ENCODE measurements around the gene EMILIN3. TPM values are rescaled to one million over a fixed set of nuclear protein-coding genes. Genes with fewer than 3 reads are reported as not detected.
A peak's percentile ranks its signal among the peaks of the same experiment; 100 is the strongest.

The EMILIN3 gene
- total RNA-seq, 1 experiment from 2014 or later = 0.25 TPM

DNA sequence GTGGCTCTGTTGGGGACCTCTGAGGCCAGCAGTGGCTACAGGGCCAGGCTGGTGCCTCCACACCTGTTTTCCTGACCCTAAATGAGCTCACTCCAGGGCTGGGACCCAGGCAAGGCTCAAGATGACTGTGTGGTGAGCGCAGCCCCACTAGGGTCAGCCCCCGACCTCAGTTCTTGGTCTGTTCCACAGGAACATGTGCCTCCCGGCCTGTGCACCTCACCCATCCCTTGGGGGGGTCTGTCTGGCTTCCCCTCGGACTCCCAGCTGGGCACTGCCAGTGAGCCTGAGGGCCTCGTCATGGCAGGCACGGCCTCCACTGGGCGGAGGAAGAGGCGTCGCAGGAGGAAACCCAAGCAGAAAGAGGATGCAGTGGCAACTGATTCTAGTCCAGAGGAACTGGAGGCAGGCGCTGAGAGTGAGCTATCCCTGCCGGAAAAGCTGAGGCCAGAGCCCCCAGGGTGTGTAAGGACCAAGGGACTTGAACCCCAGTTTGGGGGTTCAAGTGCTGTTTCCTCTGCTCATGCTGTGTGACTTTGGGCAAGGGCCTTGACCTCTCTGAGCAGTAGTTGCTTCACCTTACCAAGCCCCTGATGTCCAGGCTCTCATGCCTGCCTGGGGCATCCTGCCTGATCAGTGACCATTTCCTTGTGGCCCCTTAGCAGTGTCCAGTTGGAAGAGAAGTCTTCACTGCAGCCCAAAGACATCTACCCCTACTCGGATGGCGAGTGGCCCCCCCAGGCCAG, 18.0 kb downstream of the EMILIN3 start:
- no peak for DNase-seq (ENCODE audit: extremely low read depth, low read depth)

- no peak for DNase-seq (ENCODE audit: extremely low read depth, low read depth)
These were observed 18.8 kb downstream of the EMILIN3 start for GRCh38 chr20:41347523-41348429.

GRCh38 chr20:41345729-41346067, 20.9 kb downstream of the EMILIN3 start:
- DNase-seq (ENCODE audit: extremely low read depth, low read depth) = no peak

GRCh38 chr20:41344938-41345728, 21.5 kb downstream of the EMILIN3 start:
- DNase-seq (ENCODE audit: extremely low read depth, low read depth) = no peak

DNA sequence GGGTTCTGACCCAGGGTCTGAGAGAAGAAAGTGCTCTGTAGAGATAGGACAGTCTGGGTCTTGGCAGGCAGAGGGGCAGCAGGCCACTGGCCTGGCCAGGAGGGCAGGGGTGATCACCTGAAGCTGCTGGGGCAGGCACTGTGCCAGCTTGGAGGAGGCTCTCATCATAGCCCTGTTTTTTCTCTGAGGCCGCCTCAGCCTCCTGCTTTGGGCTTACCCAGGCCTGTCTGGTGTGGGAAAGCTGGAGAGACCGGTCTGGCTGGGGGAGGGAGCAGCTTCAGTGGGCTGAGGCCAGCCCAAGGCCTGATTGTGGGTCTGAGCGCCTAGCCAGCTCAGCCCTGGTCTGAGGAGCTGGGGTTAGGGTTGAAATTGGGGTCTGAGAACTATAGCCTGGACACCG, 22.1 kb downstream of the EMILIN3 start:
- DNase-seq (ENCODE audit: extremely low read depth, low read depth) = no peak

GRCh38 chr20:41342474-41343464, 23.8 kb downstream of the EMILIN3 start:
- no peak for DNase-seq (ENCODE audit: extremely low read depth, low read depth)

DNA sequence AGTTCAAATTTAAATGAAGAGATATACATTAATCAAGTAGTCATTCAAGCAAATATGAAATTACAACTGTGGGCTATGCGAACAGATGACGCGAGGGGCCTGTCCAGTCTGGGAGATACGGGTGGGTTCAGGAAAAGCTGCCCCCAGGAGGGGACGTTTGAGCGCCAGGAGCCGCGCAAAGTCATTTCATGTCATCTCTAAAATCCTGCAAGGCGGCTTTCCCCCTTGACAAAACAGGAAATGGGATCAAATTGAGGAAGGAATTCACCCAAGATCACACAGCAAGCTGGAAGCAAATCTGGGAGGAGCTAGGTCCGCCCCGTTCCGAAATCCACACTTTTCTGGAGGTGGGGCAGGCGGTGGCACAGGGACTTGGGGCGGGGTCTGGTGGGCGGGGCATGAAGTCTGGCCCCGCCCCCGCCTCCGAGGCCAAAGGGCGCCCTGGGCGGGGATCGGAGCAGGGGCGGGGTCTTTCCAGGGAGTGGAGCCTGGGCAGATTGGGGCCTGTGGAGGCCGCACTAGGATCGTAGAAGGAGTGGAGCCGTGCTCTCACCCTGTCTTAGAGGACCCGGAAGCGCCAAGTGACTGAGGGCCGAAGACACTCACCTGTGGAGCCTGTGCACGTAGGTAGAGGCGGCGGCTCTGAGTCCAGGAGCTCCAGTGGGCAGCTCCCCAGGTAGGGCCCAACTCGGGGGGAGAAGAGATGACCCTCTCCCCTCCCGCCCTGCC, 26.1 kb downstream of the EMILIN3 start, which contains the start of gene LPIN3:
Gene LPIN3, plus strand, starts transcription at position 495 of the 729 bp plus-strand sequence. CDS start 4,983 bp downstream, outside the sequence.
- DNase-seq (ENCODE audit: extremely low read depth, low read depth) = peak; percentile 86

- DNase-seq (ENCODE audit: extremely low read depth, low read depth) = peak; percentile 75
These were observed 26.7 kb downstream of the EMILIN3 start for GRCh38 chr20:41339957-41340326.

DNA sequence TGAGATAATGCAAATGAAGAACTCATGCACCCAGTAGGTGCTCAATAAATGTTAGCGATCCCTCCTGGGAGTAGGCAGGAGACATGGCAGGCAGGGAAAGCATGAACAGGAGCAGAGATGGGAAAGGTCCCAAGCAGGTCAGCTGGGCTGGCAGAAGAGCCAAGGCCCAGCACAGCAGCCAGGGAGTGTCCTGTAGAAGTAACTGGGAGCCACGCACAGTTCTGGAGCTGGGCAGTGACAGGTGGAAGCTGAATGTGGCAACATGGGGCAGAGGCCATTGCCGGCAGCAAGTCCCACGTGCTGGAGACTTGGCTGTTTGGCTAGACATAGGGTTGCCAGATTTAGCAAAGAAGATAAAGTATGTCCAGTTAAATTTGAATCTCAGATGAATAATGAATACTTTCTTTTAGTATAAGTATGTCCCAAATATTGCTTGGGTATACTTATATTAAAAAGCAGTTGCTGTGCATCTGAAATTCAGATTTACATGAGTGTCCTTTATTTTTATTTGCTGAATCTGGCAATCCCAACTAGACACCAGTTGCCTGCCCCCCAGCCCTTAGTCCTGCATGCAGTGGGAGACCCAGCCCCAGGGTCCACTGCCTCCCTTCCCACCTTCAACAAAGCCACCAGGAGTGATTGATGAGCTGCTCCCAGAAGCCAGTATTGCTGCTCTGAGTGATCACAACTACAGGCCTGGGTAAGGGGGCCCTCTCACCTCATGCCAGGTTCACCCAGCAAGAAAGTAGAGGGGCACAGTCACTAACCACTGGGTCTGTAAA, 29.7 kb downstream of the EMILIN3 start:
- no peak for DNase-seq (ENCODE audit: extremely low read depth, low read depth)

DNA sequence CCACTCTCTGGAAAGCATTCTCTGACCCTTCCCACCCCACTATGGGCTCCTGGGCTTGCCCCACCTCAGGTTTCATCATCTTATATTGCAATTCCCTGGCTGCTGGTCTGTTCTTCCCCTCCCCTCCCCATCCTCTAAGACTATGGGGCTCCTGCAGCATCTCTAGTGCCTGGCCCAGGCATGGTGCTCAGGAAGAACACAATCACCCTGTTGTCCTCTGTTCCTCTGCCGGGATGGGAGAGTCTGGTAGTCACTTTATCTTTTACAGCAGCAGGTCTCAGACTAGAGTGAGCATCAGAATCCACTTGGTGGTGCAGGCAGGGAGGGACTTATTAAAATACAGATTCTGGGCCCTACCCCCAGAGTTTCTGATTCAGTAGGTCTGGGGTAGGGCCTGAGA, 31.0 kb downstream of the EMILIN3 start:
- DNase-seq (ENCODE audit: extremely low read depth, low read depth) = no peak

DNA sequence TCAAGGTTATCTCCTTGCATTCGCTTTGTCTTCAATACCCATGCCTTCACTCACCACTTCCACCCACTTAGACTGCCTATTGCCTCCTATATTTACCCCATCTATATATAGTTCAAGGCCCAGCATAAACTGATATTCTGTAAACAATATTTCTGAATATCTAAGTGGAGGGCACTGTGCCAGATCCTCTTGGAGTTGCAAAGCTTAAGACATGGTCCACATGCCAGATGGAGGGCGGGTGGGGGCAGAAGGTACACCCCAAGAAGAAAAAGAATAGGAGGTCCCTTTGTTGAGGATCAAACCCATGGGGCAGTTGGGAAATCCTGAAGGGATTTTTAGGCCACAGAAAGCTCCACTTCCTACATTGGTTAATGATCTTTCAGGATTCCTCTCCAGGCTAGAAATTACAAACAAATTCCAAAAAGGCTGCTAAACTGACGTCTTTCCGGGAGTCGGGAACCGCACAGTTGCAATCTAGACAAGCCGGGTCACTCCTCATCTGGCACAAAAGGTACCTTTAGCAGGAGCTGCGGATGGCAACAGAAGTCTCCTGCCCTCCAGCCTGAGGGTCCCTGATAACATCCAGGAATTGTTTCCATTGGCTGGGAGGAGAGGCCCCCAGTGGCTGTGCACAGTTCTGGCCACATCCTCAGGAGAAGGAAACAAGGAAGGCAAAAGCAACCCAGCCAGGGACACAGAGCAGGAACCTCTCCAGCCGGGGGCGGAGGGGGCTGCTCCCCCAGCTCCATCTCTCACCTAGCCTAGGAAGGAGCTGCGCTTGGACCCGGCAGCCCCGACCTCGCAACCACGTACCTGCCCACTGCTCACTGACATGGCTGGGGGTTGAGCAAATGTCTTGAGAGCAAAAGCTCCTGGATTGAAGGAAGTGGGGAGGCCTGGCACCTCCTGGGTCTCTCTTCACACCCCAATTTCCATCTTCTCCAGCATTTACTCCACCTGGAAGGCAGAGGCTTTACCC, 31.9 kb downstream of the EMILIN3 start:
- no peak for DNase-seq (ENCODE audit: extremely low read depth, low read depth)

DNA sequence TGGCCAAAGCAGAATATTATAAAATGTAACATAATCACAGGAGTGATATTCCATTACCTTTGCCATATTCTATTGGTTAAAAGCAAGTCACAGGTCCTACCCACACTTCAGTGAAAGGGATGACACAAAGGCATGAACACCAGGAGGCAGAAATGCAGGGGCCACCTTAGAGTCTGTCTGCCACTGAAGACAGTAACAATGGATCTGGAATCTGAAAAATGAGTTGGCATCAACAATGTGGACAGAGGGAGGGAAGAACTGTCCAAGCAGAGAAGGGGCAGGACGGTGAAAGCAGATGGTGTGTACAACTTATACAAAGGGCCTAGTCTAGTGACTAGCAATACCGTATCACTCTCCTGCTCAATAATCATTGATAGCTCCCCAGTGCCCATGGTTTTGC, 32.6 kb downstream of the EMILIN3 start:
- no peak for DNase-seq (ENCODE audit: extremely low read depth, low read depth)

DNA sequence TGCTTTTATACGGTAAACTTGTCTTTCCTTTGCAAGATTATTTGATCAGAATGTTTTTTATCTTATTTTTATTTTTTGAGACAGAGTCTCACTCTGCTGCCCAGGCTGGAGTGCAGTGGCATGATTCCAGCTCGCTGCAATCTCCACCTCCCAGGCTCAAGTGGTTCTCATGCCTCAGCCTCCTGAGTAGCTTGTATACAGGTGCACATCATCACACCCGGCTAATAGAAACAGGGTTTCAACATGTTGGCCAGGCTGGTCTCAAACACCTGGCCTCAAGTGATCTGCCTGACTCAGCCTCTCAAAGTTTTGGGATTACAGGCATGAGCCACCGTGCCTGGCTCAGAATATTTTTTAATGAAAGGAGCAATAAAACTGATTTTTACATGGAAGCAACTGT, 34.9 kb downstream of the EMILIN3 start:
- no peak for DNase-seq (ENCODE audit: extremely low read depth, low read depth)

- DNase-seq (ENCODE audit: extremely low read depth, low read depth) = no peak
These were observed 35.7 kb downstream of the EMILIN3 start for GRCh38 chr20:41330941-41331340.

GRCh38 chr20:41330343-41330720, 36.3 kb downstream of the EMILIN3 start:
- no peak for DNase-seq (ENCODE audit: extremely low read depth, low read depth)

- peak; percentile 33 for DNase-seq (ENCODE audit: extremely low read depth, low read depth)
These were observed 36.9 kb downstream of the EMILIN3 start for GRCh38 chr20:41329435-41330342.

Data from NCI-H460 (cell line).